GM21515 (cell line): ENCODE measurements around the gene ZNF670.
"Not testable (repeated sequence)": the region's sequence is repeated elsewhere in the genome, so short reads cannot be mapped to it uniquely, and the experiment has no call there.

Source experiments
- ATAC-seq: cut with Tn5 transposase; IDR thresholded peaks from one replicate; pipeline ENCODE4 v1.9.1; 2021; ENCODE audit not compliant: unreplicated experiment

Gene ZNF670

GRCh38 chr1:247078258-247079140 lies at the start of gene ZNF670:
Gene ZNF670 (minus strand): TSS chr1:247078811. CDS start chr1:247078596, 215 bp downstream.
- ATAC-seq, result peak; percentile 100

DNA sequence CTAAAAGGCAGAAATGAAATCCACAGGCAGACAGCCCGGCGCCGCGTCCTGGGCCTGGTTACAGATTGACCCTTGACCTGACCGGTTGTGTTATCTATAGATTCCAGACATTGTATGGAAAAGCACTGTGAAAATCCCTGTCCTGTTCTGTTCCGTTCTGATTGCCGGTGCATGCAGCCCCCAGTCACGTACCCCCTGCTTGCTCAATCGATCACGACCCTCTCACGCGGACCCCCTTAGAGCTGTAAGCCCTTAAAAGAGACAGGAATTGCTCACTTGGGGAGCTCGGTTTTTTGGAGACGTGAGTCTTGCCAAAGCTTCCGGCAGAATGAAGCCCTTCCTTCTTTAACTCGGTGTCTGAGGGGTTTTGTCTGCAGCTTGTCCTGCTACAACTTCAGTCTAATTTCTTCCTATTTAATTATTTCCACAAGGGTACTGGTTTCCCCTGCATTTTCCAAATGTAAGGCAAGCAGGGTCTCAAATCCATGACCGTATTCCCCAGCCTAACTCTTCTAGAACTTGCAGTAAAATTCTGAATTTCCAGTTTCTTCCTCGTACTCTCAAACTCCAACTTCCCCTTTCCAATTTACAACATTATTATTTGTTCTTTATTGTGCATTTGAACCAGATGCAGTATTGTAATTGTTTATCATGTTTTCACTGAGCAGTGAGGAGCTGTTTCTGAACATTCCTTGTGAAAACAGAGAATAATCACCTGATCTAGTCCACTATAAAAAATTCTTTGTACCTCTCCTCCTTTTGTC lies 49.1 kb upstream of the ZNF670 start:
- not testable (repeated sequence) for ATAC-seq

DNA sequence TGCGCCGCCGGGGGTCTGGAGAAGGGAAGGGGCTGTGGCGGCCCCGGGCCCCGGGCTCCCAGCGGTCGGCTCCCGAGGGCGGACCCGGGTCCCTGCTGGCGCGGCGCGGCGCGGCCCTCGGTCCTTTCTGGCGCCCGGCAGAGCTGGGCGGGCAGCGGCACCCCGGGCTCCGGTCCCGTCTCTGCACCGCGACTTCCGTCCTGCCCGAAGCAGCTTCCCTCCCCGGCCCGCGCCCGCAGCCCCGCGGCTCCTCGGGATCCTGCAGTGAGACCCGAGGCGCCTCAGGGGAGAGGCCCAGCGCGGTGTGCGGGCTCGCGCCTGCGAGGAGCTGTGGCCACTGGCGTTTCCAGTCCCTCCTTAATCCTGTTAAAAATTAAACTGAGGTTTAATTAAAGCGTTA lies 48.0 kb upstream of the ZNF670 start:
- peak; percentile 70 for ATAC-seq

DNA sequence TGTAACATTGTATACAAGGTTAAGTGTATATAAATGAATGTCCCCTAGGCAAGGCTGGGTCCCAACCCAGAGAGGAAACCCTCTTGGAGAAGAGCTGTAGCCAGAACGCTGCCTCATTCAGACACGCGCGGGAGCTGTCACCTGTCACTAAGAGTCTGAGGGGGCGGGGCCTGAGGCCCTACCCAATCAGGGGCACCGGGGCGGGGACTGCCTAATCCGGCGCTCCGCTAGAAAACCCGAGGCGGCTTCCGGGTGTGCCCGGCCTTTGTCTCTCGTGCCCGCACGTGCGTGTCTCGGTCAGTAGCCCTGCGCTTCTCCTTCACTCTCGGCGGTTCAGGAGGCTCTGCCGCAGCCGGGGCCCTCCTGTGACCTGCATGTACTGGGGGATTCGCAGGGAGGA lies 47.6 kb upstream of the ZNF670 start:
- peak; percentile 100 for ATAC-seq

- ATAC-seq, result no peak
These were observed 42.8 kb upstream of the ZNF670 start for GRCh38 chr1:247121382-247121781.

DNA sequence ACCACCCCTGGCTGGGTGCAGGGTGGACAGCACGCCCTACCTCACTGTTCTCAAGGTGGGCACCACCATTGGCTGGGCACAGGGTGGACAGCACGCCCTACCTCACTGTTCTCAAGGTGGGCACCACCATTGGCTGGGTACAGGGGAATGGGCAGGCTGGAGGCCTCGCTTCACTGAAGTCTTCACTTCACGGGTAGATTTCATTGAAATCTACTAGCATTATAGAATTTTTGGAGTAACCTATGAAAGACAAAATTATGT lies 41.7 kb upstream of the ZNF670 start:
- not testable (repeated sequence) for ATAC-seq

GRCh38 chr1:247119600-247120407 lies 41.2 kb upstream of the ZNF670 start:
- ATAC-seq, result no peak

DNA sequence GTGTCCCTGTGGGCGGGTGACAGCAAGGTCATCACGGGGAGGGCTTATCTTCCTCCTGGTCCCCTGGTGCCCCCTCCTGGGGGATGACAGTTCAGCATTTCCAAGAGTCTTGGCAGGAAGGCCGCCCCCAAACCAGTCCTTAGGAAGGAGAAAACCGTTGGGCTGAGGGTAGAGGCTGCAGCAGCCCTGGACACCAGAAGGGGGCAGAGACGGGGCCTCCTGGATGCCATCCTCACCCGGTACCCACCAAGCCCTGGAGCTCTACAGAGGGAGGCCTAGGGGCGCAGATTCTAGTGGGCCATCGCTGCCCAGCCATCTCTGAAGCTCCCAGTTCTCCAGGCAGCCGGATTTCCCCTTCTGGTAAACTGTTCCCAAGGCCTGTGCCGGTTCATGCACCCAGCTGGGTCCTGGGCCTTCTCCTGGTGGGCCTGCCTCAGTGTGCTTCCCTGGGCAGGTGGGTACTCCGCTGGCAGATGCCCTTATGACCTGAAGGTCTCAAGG lies 40.4 kb upstream of the ZNF670 start:
- ATAC-seq, result no peak

DNA sequence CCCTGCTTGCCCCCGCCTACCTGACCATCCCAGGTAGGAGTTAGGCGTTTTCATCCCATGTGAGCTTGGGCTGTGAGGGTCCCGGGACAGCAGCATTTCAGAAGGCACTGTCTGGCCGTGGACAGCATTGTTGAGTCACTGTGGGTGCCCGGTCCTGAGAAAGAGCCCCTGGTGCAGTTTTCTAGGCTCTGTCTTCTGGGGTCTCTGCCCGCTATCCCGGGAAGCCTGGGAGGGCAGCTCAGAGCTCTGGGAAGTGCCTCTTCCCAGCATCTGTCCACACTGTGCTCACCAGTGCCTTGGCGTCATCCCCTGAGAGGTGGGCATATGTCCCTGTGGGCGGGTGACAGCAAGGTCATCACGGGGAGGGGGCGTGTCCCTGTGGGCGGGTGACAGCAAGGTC lies 36.9 kb upstream of the ZNF670 start:
- ATAC-seq, result no peak

GRCh38 chr1:247115141-247115510 lies 36.5 kb upstream of the ZNF670 start:
- no peak for ATAC-seq

DNA sequence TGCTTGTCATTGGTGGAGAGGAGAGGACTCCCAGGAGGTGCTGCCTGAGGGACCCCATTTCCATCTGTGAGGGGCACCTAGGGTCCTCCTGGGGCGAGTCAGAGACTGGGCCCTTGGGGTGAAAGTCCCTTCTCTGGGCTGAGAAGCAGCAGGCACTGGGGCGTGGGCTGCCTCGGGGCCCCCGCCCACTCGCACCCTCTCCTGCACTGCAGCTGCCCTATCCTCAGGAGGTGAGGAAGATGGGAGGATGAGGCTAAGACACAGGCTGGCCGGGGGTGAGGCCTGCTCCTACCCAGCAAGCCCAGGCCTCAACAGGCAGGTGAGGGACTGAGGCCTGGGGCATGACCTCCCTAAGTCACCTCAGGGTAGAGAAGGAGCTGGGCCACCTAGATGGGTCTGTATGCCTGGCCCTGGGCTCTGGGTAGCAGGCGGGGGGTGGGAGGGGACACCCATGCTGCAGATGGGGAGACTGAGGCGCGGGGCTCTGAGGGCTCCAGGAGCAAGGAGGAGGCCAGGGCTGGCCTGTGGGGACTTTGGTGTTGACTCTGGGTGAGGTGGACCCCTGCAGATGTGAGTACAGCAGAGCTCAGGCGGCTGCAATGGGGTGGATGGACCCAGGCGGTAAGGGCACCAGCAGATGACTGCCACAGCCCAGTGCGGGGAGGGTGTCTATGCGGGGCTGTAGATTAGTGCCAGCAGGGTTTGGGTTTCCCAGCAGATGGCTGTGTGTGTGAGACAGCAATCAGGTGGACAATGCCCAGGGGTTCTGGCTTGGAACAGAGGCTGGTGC lies 35.9 kb upstream of the ZNF670 start:
- ATAC-seq, result no peak

DNA sequence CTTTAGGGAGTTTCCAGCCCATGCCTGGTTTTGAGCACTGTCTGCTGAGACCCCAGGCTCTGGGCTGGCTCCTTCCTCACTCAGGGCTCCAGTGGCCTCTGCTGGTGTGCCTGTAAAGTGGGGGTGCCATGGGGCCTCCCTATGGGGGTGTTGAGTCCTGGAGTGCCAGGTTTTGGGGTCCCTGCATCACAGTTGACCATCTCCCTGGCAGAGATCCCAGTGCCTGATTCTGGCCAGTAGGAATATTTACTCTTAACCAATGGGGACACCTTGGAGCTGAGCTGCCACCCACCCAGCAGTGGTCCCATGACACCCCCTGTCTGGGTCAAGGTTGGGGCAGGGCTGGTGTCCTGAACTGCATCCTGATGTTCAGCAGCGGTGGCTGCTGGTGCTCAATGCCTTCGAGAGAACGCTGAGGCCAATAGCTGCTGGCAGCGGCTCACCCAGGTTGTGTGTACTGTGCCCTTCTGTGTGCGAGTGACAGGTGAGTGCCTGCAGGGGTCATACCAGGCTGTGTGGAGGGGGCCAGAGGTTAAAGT lies 35.2 kb upstream of the ZNF670 start:
- no peak for ATAC-seq

GRCh38 chr1:247113094-247113497 lies 34.5 kb upstream of the ZNF670 start:
- ATAC-seq, result no peak

- no peak for ATAC-seq
These were observed 33.8 kb upstream of the ZNF670 start for GRCh38 chr1:247112479-247112781.

- no peak for ATAC-seq
These were observed 33.3 kb upstream of the ZNF670 start for GRCh38 chr1:247111700-247112478.

DNA sequence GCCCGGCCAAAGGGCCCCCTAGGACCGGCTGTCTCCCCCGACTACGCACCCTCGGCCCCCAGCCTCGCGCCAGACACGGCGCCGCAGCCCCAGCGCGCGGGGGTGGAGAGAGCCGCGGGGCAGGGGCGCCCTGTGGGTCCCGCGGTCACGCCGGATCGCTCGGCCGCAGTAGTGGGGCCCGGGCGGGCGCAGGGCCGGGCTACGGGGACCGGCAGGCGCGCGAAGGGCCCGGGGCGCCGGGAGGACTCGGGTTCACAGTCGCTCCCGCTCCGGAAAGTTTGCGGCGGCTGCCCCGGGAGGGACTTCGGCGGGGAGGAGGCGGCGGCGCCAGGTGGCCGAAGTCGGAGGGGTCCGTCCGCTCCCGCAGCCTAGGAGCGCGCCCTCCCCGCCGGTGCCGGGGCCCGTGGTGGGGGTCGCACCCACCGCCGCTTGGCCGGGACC lies 32.7 kb upstream of the ZNF670 start:
- ATAC-seq, result no peak

DNA sequence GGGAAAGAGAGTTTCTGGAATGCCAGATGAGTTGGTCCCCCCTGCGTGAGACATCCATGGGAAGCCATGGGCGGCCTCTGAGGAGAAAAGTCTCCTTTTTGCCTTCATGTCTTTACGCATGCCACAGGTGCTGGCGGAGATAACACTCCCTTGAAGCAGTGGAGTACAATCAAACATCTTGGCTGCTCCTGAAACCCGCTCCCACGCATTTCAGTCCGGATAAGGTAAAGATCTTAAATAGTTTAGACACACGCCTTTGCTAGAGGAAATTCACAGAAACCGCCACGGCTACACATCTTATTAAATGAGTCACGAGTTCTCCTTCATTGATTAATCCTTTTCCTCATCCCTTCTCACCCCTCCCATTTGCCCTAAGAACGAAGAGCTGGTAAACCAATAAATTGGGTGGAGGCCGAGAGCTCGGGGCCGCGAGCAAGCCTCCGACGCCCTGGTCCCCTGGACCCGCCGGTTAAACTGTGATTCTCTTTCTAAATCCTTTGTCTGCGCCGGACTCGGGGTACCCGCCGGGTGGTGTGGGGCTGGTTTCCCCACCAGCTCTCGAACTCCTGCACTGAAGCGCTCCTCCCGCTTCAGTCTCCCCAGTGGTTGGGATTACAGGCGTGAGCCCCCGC lies 32.1 kb upstream of the ZNF670 start:
- ATAC-seq, result no peak

DNA sequence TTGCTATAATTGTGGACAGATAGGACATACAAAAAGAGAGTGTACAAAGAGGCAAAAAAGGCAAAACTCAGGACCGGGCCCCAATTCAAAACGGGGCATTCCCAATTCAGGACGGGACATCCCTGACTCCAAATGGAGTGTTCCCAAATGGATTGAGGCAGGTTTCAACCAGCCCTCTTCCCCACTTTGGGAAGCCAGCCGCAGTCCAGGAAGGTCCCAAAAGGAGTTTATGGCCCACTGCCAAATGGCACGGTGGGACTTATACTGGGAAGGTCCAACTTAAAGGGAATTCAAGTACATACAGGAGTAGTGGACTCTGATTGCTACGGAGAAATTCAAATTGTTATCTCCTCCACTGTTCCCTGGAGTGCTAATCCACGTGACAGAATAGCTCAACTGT lies 29.1 kb upstream of the ZNF670 start:
- no peak for ATAC-seq

- no peak for ATAC-seq
These were observed 27.4 kb upstream of the ZNF670 start for GRCh38 chr1:247105966-247106365.
